Measurements from ENCODE around the gene SLC25A23.

SLC25A23 gene

GRCh38 chr19:6393983-6394412, 65.6 kb downstream of the SLC25A23 start:
- DNase-seq: peak; percentile 85

DNA sequence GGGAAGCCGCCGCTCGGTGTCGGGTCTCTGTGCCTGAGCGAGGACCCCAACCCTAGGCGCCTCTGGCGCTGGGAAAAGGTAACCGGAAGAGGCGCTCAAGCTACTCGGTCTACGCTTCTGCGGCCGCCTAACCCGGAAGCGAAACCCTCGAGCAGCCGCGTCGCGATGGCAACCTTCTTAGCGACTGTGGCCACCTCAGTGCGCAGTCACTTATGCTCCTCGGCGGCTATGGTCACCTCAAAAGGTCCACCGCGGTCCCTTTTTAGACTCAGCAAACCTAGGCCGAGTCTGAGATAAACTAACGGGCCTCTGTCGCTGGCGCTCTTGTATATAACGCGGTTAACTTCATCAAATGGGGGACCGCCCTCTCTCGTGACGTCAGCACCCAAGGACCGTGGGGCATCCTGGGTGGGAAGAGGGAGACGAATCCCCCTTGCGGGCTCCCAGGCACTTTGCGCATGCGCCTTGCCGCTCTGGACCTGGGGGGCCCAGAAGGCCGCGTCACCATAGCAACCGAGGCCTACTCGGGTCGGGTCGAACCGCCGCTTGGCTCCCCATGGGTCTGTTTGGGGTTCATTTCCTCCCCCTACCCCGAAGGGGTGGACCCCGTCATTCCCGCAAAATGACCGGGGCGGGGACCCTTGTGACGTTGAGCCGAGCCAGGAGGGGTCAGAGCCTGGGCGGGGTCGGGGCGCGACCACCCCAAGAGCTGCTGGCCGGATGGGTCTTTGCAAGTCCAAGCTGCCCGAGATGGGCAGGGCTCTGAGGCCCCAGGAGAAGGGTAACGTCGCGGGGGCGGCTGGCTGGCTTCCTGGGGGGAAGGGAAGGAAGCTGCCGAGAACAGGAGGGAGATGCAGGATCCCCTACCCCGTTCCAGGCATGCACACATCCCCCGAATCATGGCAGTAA, 66.3 kb downstream of the SLC25A23 start, which contains the start of gene GTF2F1:
GTF2F1 (minus strand) TSS at position 91 of the 909 bp plus-strand sequence. CDS start 169 bp downstream, outside the sequence.
- DNase-seq: peak; percentile 96

- DNase-seq: no peak
Observed at GRCh38 chr19:6392221-6393073, 67.1 kb downstream of the SLC25A23 start.

Data from stimulated activated CD4-positive, alpha-beta T cell treated with anti-CD3 and anti-CD28 coated beads, Interleukin-15, amount 100 ng/mL, for 24 hours (primary cell).